ENCODE measurements around the gene SLC6A1. TPM values are rescaled to one million over a fixed set of nuclear protein-coding genes. Genes with fewer than 3 reads are reported as not detected.

The SLC6A1 gene
- total RNA-seq, 1 experiment from 2014 or later = not detected

GRCh38 chr3:10994306-10994705 lies 1.8 kb downstream of the SLC6A1 start:
- Mint-ChIP-seq H3K4me3 (ENCODE audit: unreplicated experiment) (no peak overlapping the region), H3K9me3 (ENCODE audit: unreplicated experiment) (no peaks in the 10 kb centered on the region), H3K27me3 (ENCODE audit: insufficient read depth, unreplicated experiment) (peaks cover 70% of the 10 kb centered on the region), H3K4me1 (ENCODE audit: insufficient read depth, unreplicated experiment) (peaks cover 9% of the 10 kb centered on the region), H3K27ac (ENCODE audit: low read depth, unreplicated experiment) (no peak overlapping the region), H3K36me3 (ENCODE audit: insufficient read depth, unreplicated experiment) (no peaks in the 10 kb centered on the region)
- no peak for DNase-seq (ENCODE audit: unreplicated experiment)
- no TSS peak for BruUV-seq (replicated peaks)
- POLR2A ChIA-PET = no interaction called here
- intact Hi-C loops (cut with micrococcal nuclease) = no loop called here
- no peak for TF ChIP-seq CTCF (IDR thresholded peaks at IDR 0.05; ENCODE audit: unreplicated experiment)
- CTCF ChIA-PET = interaction anchor here (0.6 to 1.6 kb wide), 2 partner anchors 11 to 1849 kb away, joined by 3 to 8 read pairs; no protein-coding TSS in a partner anchor

- CTCF ChIA-PET = no interaction called here
- no peak for TF ChIP-seq CTCF (IDR thresholded peaks at IDR 0.05; ENCODE audit: unreplicated experiment)
- H3K27me3 Mint-ChIP-seq (ENCODE audit: insufficient read depth, unreplicated experiment) = peaks cover 54% of the 10 kb centered on the region
- BruUV-seq (replicated peaks) = no TSS peak
- no peak overlapping the region for H3K27ac Mint-ChIP-seq (ENCODE audit: low read depth, unreplicated experiment)
- no peaks in the 10 kb centered on the region for H3K36me3 Mint-ChIP-seq (ENCODE audit: insufficient read depth, unreplicated experiment)
- intact Hi-C loops (cut with micrococcal nuclease) = loop anchor here (2.0 kb wide), 1 partner anchor 29 kb away; no protein-coding TSS in a partner anchor
- no peak for DNase-seq (ENCODE audit: unreplicated experiment)
- POLR2A ChIA-PET = no interaction called here
- no peak overlapping the region for H3K4me3 Mint-ChIP-seq (ENCODE audit: unreplicated experiment)
- H3K4me1 Mint-ChIP-seq (ENCODE audit: insufficient read depth, unreplicated experiment) = peaks cover 9% of the 10 kb centered on the region
- H3K9me3 Mint-ChIP-seq (ENCODE audit: unreplicated experiment) = no peaks in the 10 kb centered on the region
Measured at GRCh38 chr3:10995871-10996270, 3.3 kb downstream of the SLC6A1 start.

DNA sequence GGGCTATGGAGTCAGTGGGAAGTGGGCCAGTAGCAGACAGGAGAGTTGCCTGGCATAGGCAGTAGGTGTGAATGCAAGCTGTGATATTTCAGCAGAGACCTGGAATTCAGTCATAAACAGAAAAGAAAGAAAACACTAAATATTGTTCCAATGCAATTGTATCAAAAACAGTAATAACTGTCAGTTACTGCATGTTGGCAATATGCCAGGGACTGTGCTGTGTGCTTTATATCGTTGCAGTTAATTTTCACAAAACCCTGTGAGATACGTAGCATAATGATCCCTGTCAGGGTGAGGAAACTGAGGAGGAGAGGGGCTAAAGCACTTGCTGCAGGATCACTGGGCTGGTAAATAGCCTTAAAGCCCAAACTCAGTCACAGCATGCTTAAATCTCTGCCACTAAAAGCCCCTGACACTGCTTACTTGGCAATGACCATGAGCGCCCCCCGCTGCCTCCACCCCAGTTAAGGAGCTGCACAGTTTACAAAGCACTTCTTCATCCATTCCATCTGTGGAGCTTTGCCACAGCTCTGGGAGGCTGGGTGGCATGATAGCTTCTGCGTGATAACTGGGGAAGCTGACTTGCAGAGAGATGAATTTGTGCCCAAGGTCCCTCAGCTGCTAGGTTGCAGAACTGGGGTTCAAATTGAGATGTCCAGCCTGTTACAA lies 3.9 kb downstream of the SLC6A1 start:
- Mint-ChIP-seq H3K36me3 (ENCODE audit: insufficient read depth, unreplicated experiment) (no peaks in the 10 kb centered on the region), H3K4me3 (ENCODE audit: unreplicated experiment) (no peak overlapping the region), H3K9me3 (ENCODE audit: unreplicated experiment) (no peaks in the 10 kb centered on the region), H3K27ac (ENCODE audit: low read depth, unreplicated experiment) (no peak overlapping the region), H3K27me3 (ENCODE audit: insufficient read depth, unreplicated experiment) (peaks cover 48% of the 10 kb centered on the region), H3K4me1 (ENCODE audit: insufficient read depth, unreplicated experiment) (peaks cover 9% of the 10 kb centered on the region)
- TF ChIP-seq CTCF (IDR thresholded peaks at IDR 0.05; ENCODE audit: unreplicated experiment) = no peak
- POLR2A ChIA-PET = no interaction called here
- DNase-seq (ENCODE audit: unreplicated experiment) = no peak
- CTCF ChIA-PET = interaction anchor here (1.1 kb wide), 1 partner anchor 14 kb away, joined by 5 read pairs; no protein-coding TSS in a partner anchor
- BruUV-seq (replicated peaks) = no TSS peak
- intact Hi-C loops (cut with micrococcal nuclease) = loop anchor here (2.0 kb wide), 1 partner anchor 28 kb away; no protein-coding TSS in a partner anchor

- ChIA-PET POLR2A (interaction anchor here (0.8 to 1.0 kb wide), 2 partner anchors 14 to 37 kb away, joined by 3 to 4 read pairs; no protein-coding TSS in a partner anchor), CTCF (interaction anchor here (0.9 to 1.4 kb wide), 3 partner anchors 15 to 63 kb away, joined by 3 to 5 read pairs (median 5); no protein-coding TSS in a partner anchor)
- no peak for DNase-seq (ENCODE audit: unreplicated experiment)
- Mint-ChIP-seq H3K36me3 (ENCODE audit: insufficient read depth, unreplicated experiment) (no peaks in the 10 kb centered on the region), H3K9me3 (ENCODE audit: unreplicated experiment) (no peaks in the 10 kb centered on the region), H3K4me1 (ENCODE audit: insufficient read depth, unreplicated experiment) (peaks cover 9% of the 10 kb centered on the region), H3K4me3 (ENCODE audit: unreplicated experiment) (no peak overlapping the region), H3K27me3 (ENCODE audit: insufficient read depth, unreplicated experiment) (peaks cover 41% of the 10 kb centered on the region), H3K27ac (ENCODE audit: low read depth, unreplicated experiment) (no peak overlapping the region)
- TF ChIP-seq CTCF (IDR thresholded peaks at IDR 0.05; ENCODE audit: unreplicated experiment) = no peak
- intact Hi-C loops (cut with micrococcal nuclease) = loop anchor here (2.0 kb wide), 1 partner anchor 28 kb away; no protein-coding TSS in a partner anchor
- BruUV-seq (replicated peaks) = no TSS peak
Measured at GRCh38 chr3:10997196-10997595, 4.6 kb downstream of the SLC6A1 start.
